IMR-90 (cell line): ENCODE data around the gene PLCH1. TPM values are rescaled to one million over a fixed set of nuclear protein-coding genes. Genes with fewer than 3 reads are reported as not detected.

Experiments
- ATAC-seq: fragments of 200-7000 bp; cut with Tn5 transposase; 2 replicates; pipeline ENCODE4 v1.9.1; 2020; ENCODE audit warnings: low read depth, mild to moderate bottlenecking, moderate library complexity
- BruUV-seq: library from RNA; stranded (reverse); fragments of 400-500 nt; replicated peaks from 2 replicates; lab custom pipeline; 2021; lab: Mats Ljungman, UMichigan
- CTCF ChIA-PET: fragments of 300-600 bp; formaldehyde crosslinking; extraction: SDS; loops from one replicate; lab custom pipeline; 2021; ENCODE audit warnings: antibody characterized with exemption; lab: Yijun Ruan, JAX
- POLR2A ChIA-PET: fragments of 300-600 bp; sonication (Branson Sonifier 250); formaldehyde crosslinking; loops from one replicate; lab custom pipeline; 2022; ENCODE audit warnings: antibody characterized with exemption; ENCODE audit not compliant: unreplicated experiment; lab: Charles Lee
- DNase-seq: peaks from one replicate; pipeline ENCODE4 v3.0.0; 2013
- H2AFZ ChIP-seq: replicated peaks from 2 replicates; pipeline ENCODE3; 2013; ENCODE audit warnings: low read length, mild to moderate bottlenecking; ENCODE audit not compliant: poor library complexity
- H2AK5ac ChIP-seq: 2 replicates; pipeline ENCODE4 v1.6.1; 2013; ENCODE audit warnings: low read depth, low read length, inconsistent platforms
- H2AK9ac ChIP-seq: replicated peaks from 2 replicates; pipeline ENCODE3; 2013; ENCODE audit warnings: mild to moderate bottlenecking, low read depth, low read length, moderate library complexity; ENCODE audit not compliant: poor library complexity
- H2BK120ac ChIP-seq: 2 replicates; pipeline ENCODE4 v1.6.1; 2013; ENCODE audit warnings: low read depth, low read length, inconsistent platforms
- H2BK15ac ChIP-seq: 3 replicates; pipeline ENCODE4 v1.6.1; 2013; ENCODE audit warnings: low read depth, low read length, inconsistent platforms
- H2BK20ac ChIP-seq: 2 replicates; pipeline ENCODE4 v1.6.1; 2013; ENCODE audit warnings: low read depth, mild to moderate bottlenecking, inconsistent platforms, low read length, moderate library complexity
- H2BK5ac ChIP-seq: 2 replicates; pipeline ENCODE4 v1.6.1; 2013; ENCODE audit warnings: mild to moderate bottlenecking, low read depth, low read length, inconsistent platforms; ENCODE audit not compliant: poor library complexity, severe bottlenecking
- H3K14ac ChIP-seq: replicated peaks from 2 replicates; pipeline ENCODE4 v1.6.1; 2013; ENCODE audit warnings: low read depth, low read length, inconsistent platforms
- H3K18ac ChIP-seq: 2 replicates; pipeline ENCODE4 v1.6.1; 2013; ENCODE audit warnings: low read depth, low read length, control low read depth
- H3K23ac ChIP-seq: 2 replicates; pipeline ENCODE4 v1.6.1; 2013; ENCODE audit warnings: low read depth, low read length, inconsistent platforms
- H3K27ac ChIP-seq: 2 replicates; pipeline ENCODE4 v1.5.1; 2013; ENCODE audit warnings: mild to moderate bottlenecking, control low read depth, low read length; ENCODE audit not compliant: insufficient read depth
- H3K27me3 ChIP-seq: 2 replicates; pipeline ENCODE4 v1.6.1; 2013; ENCODE audit warnings: low read length; ENCODE audit not compliant: control insufficient read depth, insufficient read depth
- H3K36me3 ChIP-seq: 2 replicates; pipeline ENCODE4 v1.6.1; 2013; ENCODE audit warnings: low read length, mixed read lengths; ENCODE audit not compliant: control insufficient read depth, insufficient read depth
- H3K4ac ChIP-seq: 2 replicates; pipeline ENCODE4 v1.6.1; 2013; ENCODE audit warnings: low read depth, low read length, inconsistent platforms
- H3K4me1 ChIP-seq: 2 replicates; pipeline ENCODE4 v1.6.1; 2013; ENCODE audit warnings: low read length, mixed read lengths; ENCODE audit not compliant: control insufficient read depth, insufficient read depth
- H3K4me2 ChIP-seq: 2 replicates; pipeline ENCODE4 v1.6.1; 2013; ENCODE audit warnings: low read depth, mild to moderate bottlenecking, control low read depth, low read length, moderate library complexity
- H3K4me3 ChIP-seq: 2 replicates; pipeline ENCODE4 v1.5.1; 2013; ENCODE audit warnings: low read depth, mild to moderate bottlenecking, control low read depth, low read length, moderate library complexity; ENCODE audit not compliant: insufficient read depth
- H3K56ac ChIP-seq: 2 replicates; pipeline ENCODE4 v1.6.1; 2013; ENCODE audit warnings: low read length, inconsistent platforms; ENCODE audit not compliant: insufficient read depth; ENCODE audit errors: extremely low read depth
- H3K79me1 ChIP-seq, 2 experiments: 2 replicates each; pipeline ENCODE4 v1.6.1; 2013; ENCODE audit warnings: low read length in 2 of 2, inconsistent platforms in 1 of 2, low read depth in 1 of 2
- H3K9ac ChIP-seq: 2 replicates; pipeline ENCODE4 v1.6.1; 2013; ENCODE audit warnings: low read depth, low read length, control low read depth
- H3K9me1 ChIP-seq: 2 replicates; pipeline ENCODE4 v1.6.1; 2013; ENCODE audit warnings: low read length, inconsistent platforms; ENCODE audit not compliant: insufficient read depth
- H3K9me3 ChIP-seq: 2 replicates; pipeline ENCODE4 v1.6.1; 2013; ENCODE audit warnings: low read length; ENCODE audit not compliant: control insufficient read depth, insufficient read depth
- H4K20me1 ChIP-seq: 2 replicates; pipeline ENCODE4 v1.6.1; 2013; ENCODE audit warnings: low read length, inconsistent platforms; ENCODE audit not compliant: insufficient read depth
- H4K5ac ChIP-seq: 2 replicates; pipeline ENCODE4 v1.6.1; 2013; ENCODE audit warnings: mild to moderate bottlenecking, low read depth, low read length, control low read depth
- H4K8ac ChIP-seq, 2 experiments: 2 replicates each; pipeline ENCODE4 v1.6.1; 2013; ENCODE audit warnings: low read depth in 2 of 2, low read length in 2 of 2, control low read depth in 1 of 2, inconsistent platforms in 1 of 2
- H4K91ac ChIP-seq: 2 replicates; pipeline ENCODE4 v1.6.1; 2013; ENCODE audit warnings: low read depth, low read length, inconsistent platforms; ENCODE audit not compliant: insufficient read depth
- BHLHE40 ChIP-seq: fragments of 150-350 bp; IDR thresholded peaks from 2 replicates; pipeline ENCODE4 v1.6.1; 2016; ENCODE audit warnings: mild to moderate bottlenecking, low read depth, low read length
- CEBPB ChIP-seq: IDR thresholded peaks from 2 replicates; pipeline ENCODE4 v1.6.1; 2012; ENCODE audit warnings: low read depth, low read length, improper control_type of control experiment
- CHD1 ChIP-seq: IDR thresholded peaks from 2 replicates; pipeline ENCODE4 v1.6.1; 2012; ENCODE audit warnings: low read depth, low read length, improper control_type of control experiment
- CTCF ChIP-seq: conservative IDR thresholded peaks from 2 replicates; pipeline ENCODE4 v1.5.1; 2012; ENCODE audit warnings: mild to moderate bottlenecking, low read depth, low read length, improper control_type of control experiment
- ELK1 ChIP-seq: fragments of 150-350 bp; IDR thresholded peaks from 2 replicates; pipeline ENCODE4 v1.6.1; 2016; ENCODE audit warnings: low read depth, mild to moderate bottlenecking, low read length, moderate library complexity, borderline replicate concordance
- FOS ChIP-seq: fragments of 150-350 bp; IDR thresholded peaks from 2 replicates; pipeline ENCODE4 v1.6.1; 2016; ENCODE audit warnings: low read depth, low read length
- MAFK ChIP-seq: IDR thresholded peaks from 2 replicates; pipeline ENCODE4 v1.6.1; 2012; ENCODE audit warnings: low read depth, low read length, improper control_type of control experiment
- MAZ ChIP-seq: IDR thresholded peaks from 2 replicates; pipeline ENCODE4 v1.6.1; 2012; ENCODE audit warnings: low read depth, mild to moderate bottlenecking, low read length, improper control_type of control experiment, moderate library complexity, borderline replicate concordance
- NFE2L2 ChIP-seq: fragments of 150-350 bp; IDR thresholded peaks from 2 replicates; pipeline ENCODE4 v1.6.1; 2016; ENCODE audit warnings: low read depth, mild to moderate bottlenecking, low read length
- POLR2A ChIP-seq: IDR thresholded peaks from 2 replicates; pipeline ENCODE4 v1.6.1; 2012; ENCODE audit warnings: mild to moderate bottlenecking, low read depth, low read length
- RAD21 ChIP-seq: IDR thresholded peaks from 2 replicates; pipeline ENCODE4 v1.6.1; 2012; ENCODE audit warnings: low read length, improper control_type of control experiment
- RCOR1 ChIP-seq: IDR thresholded peaks from 2 replicates; pipeline ENCODE4 v1.6.1; 2012; ENCODE audit warnings: mild to moderate bottlenecking, low read length, improper control_type of control experiment; ENCODE audit not compliant: insufficient replicate concordance
- RFX5 ChIP-seq: IDR thresholded peaks from 2 replicates; pipeline ENCODE4 v1.8.0; 2012; ENCODE audit warnings: low read depth, mild to moderate bottlenecking, low read length, moderate library complexity
- WGBS, 2 experiments: methylation state at CpG; one replicate each; pipeline versions ENCODE4 v1.1.5 to v1.1.7; 2013; ENCODE audit warnings: missing lambda C conversion rate in 2 of 2; ENCODE audit not compliant: insufficient read length in 1 of 2; ENCODE audit errors: extremely low coverage in 2 of 2; 5-methylcytosine and 5-hydroxymethylcytosine counted together
- dilution Hi-C: fragments of 300-500 bp; cut with HindIII; formaldehyde crosslinking; loops from one replicate; pipeline ENCODE4 v1.14.3; 2018; ENCODE audit warnings: low sequenced_read_pairs; ENCODE audit not compliant: unreplicated experiment
- in situ Hi-C: fragments of 300-500 bp; cut with MboI; formaldehyde crosslinking; loops from 3 replicates; pipeline ENCODE4 v1.14.3; 2019; ENCODE audit warnings: low sequenced_read_pairs, inconsistent platforms, mixed read lengths
- intact Hi-C: fragments of 100-400 bp; cut with micrococcal nuclease; formaldehyde crosslinking; loops from 2 replicates; pipeline ENCODE4 v1.10.0; 2022
- polyA plus RNA-seq, 3 experiments: library from polyadenylated mRNA; depleted of rRNA; stranded (reverse); fragments of >200 nt; gene quantifications; 2 replicates each; pipeline ENCODE4 v1.2.3, GENCODE V29; 2012; ENCODE audit warnings: low replicate concordance in 1 of 3
- total RNA-seq: library from RNA; depleted of rRNA; stranded (reverse); fragments of >200 nt; gene quantifications from 2 replicates; pipeline ENCODE4 v1.2.3, GENCODE V29; 2012

The PLCH1 gene
- total and polyA plus RNA-seq, 2 of the 4 experiments (the other 2 are of a cell fraction), result not detected

GRCh38 chr3:155602307-155602706, 142.6 kb downstream of the PLCH1 start:
- in situ Hi-C loops (no loop called here), dilution Hi-C loops (no loop called here), intact Hi-C loops (no loop called here)
- Histone ChIP-seq H4K5ac (no peak overlapping the region), H3K4me2 (no peak overlapping the region), H3K9me3 (no peaks in the 10 kb centered on the region), H4K8ac (no peak overlapping the region), H2BK5ac (no peak overlapping the region), H3K27me3 (no peaks in the 10 kb centered on the region), H2AK9ac (no peak overlapping the region), H4K20me1 (no peaks in the 10 kb centered on the region), H3K36me3 (no peaks in the 10 kb centered on the region), H3K23ac (no peak overlapping the region), H3K56ac (no peak overlapping the region), H2BK120ac (no peak overlapping the region), H4K91ac (no peak overlapping the region), H3K4me1 (no peaks in the 10 kb centered on the region), H3K27ac (no peak overlapping the region), H3K79me1 (no peaks in the 10 kb centered on the region), H2AK5ac (no peak overlapping the region), H3K18ac (no peak overlapping the region), H3K9ac (no peak overlapping the region), H2BK15ac (no peak overlapping the region), H3K9me1 (no peaks in the 10 kb centered on the region), H3K4ac (no peak overlapping the region), H3K14ac (no peak overlapping the region), H2AFZ (no peak overlapping the region), H2BK20ac (no peak overlapping the region), H3K4me3 (no peak overlapping the region)
- POLR2A ChIA-PET, result no interaction called here
- DNase-seq (no peak), ATAC-seq (no peak)
- CTCF ChIA-PET, result no interaction called here
- TF ChIP-seq RCOR1 (no peak), POLR2A (no peak), CTCF (no peak), FOS (no peak), CEBPB (no peak), MAFK (no peak), NFE2L2 (no peak), RFX5 (no peak), BHLHE40 (no peak), RAD21 (no peak), MAZ (no peak), CHD1 (no peak), ELK1 (no peak)
- WGBS, 2 experiments, result no CpG with 5 or more reads among the region's 2 CpGs
- BruUV-seq, result no TSS peak
